Daoy (cell line): ENCODE results near the gene FLRT3. TPM values are rescaled to one million over a fixed set of nuclear protein-coding genes. Genes with fewer than 3 reads are reported as not detected.

Source experiments
- DNase-seq: peaks from one replicate; pipeline ENCODE4 v3.0.0-alpha.2; 2015; ENCODE audit warnings: low read depth
- total RNA-seq: library from RNA; depleted of rRNA; stranded (reverse); fragments of >200 nt; shearing (Covaris generic); gene quantifications from 2 replicates; pipeline ENCODE4 v1.2.3, GENCODE V29; 2014

The FLRT3 gene
- total RNA-seq, 1 experiment from 2014 or later = 0.23 TPM

- DNase-seq = no peak
Measured at GRCh38 chr20:14319704-14320103, 17.7 kb downstream of the FLRT3 start.

- no peak for DNase-seq
Measured at GRCh38 chr20:14313341-14314020, 23.9 kb downstream of the FLRT3 start.

- DNase-seq = no peak
Measured at GRCh38 chr20:14312001-14312400, 25.4 kb downstream of the FLRT3 start.

GRCh38 chr20:14310977-14311627 lies 26.3 kb downstream of the FLRT3 start:
- no peak for DNase-seq

GRCh38 chr20:14307956-14308355 lies 29.5 kb downstream of the FLRT3 start:
- no peak for DNase-seq

- DNase-seq = no peak
Measured at GRCh38 chr20:14304472-14304871, 32.9 kb downstream of the FLRT3 start.

- no peak for DNase-seq
Measured at GRCh38 chr20:14303651-14304050, 33.8 kb downstream of the FLRT3 start.

GRCh38 chr20:14303106-14303505 lies 34.3 kb downstream of the FLRT3 start:
- no peak for DNase-seq

- DNase-seq = no peak
Measured at GRCh38 chr20:14299831-14300230, 37.6 kb downstream of the FLRT3 start.

GRCh38 chr20:14295770-14296309 lies 41.6 kb downstream of the FLRT3 start:
- no peak for DNase-seq

- no peak for DNase-seq
Measured at GRCh38 chr20:14295238-14295637, 42.2 kb downstream of the FLRT3 start.

GRCh38 chr20:14291502-14291901 lies 45.9 kb downstream of the FLRT3 start:
- DNase-seq = no peak

- peak; percentile 5 for DNase-seq
Measured at GRCh38 chr20:14288341-14289330, 48.8 kb downstream of the FLRT3 start.

GRCh38 chr20:14284443-14284842 lies 53.0 kb downstream of the FLRT3 start:
- DNase-seq = no peak

GRCh38 chr20:14282140-14282539 lies 55.3 kb downstream of the FLRT3 start:
- DNase-seq = no peak
